Esophagus squamous epithelium (tissue), 5 donors: ENCODE measurements around the gene HPN. TPM values are rescaled to one million over a fixed set of nuclear protein-coding genes. Genes with fewer than 3 reads are reported as not detected.

Experiments
- DNase-seq: peaks from one replicate; lab custom pipeline; 2025; lab: John Stamatoyannopoulos, UW
- H3K27ac ChIP-seq, 4 donors: fragments of 200-600 bp; sonication (generic); one replicate each; pipeline ENCODE4 v1.5.1; 2016 to 2019; ENCODE audit warnings: mild to moderate bottlenecking in 1 of 4
- H3K27me3 ChIP-seq, 4 donors: fragments of 200-600 bp; sonication (generic); 1 replicate in 3 of 4; 2 replicates in 1 of 4; pipeline versions ENCODE4 v1.5.1 to v1.6.0; 2017 to 2021; ENCODE audit warnings: antibody characterized with exemption in 1 of 4
- H3K36me3 ChIP-seq, 3 donors: fragments of 200-600 bp; sonication (generic); one replicate each; pipeline ENCODE4 v1.5.1; 2016 to 2019
- H3K4me1 ChIP-seq, 3 donors: fragments of 200-600 bp; sonication (generic); one replicate each; pipeline ENCODE4 v1.5.1; 2017 to 2019
- H3K4me3 ChIP-seq, 4 donors: fragments of 200-600 bp; sonication (generic); 1 replicate in 3 of 4; 2 replicates in 1 of 4; pipeline ENCODE4 v1.5.1; 2016 to 2019; ENCODE audit warnings: mild to moderate bottlenecking in 2 of 4, moderate library complexity in 1 of 4
- H3K9me3 ChIP-seq, 3 donors: fragments of 200-600 bp; sonication (generic); one replicate each; pipeline ENCODE4 v1.5.1; 2016 to 2019
- POLR2A ChIP-seq, 4 donors: fragments of 450-650 bp; IDR thresholded peaks; one replicate each; pipeline ENCODE4 v1.6.1; 2017; ENCODE audit warnings: antibody characterized with exemption in 4 of 4, mild to moderate bottlenecking in 4 of 4, moderate library complexity in 3 of 4
- whole genome bisulfite sequencing, 2 donors: methylation state at CpG; one replicate each; pipeline ENCODE4 v1.1.5; 2018; 5-methylcytosine and 5-hydroxymethylcytosine counted together
- intact Hi-C: fragments of 100-400 bp; cut with DNase I; formaldehyde crosslinking; loops from one replicate; pipeline ENCODE4 v1.15.0; 2022
- total RNA-seq, 4 donors: library from RNA; depleted of rRNA; stranded (reverse); fragments of >200 nt; gene quantifications; one replicate each; pipeline ENCODE4 v1.1.0, GENCODE V29; 2016
- TF ChIP-seq, protein P1 (sequence below), 6 experiments: fragments of 450-650 bp in 4 of 6; fragments of 200-600 bp in 2 of 6; sonication (generic) in 2 of 6; IDR thresholded peaks; one replicate each; pipeline ENCODE4 v1.5.1; 2016 to 2019; ENCODE audit warnings: antibody characterized with exemption in 6 of 6, mild to moderate bottlenecking in 4 of 6, moderate library complexity in 4 of 6
- donor health status: DM: yes; HTN: yes; CAD: no.

HPN gene
- total RNA-seq, 4 donors from 2014 or later = 0.19 to 0.47 TPM; not detected in 2

DNA sequence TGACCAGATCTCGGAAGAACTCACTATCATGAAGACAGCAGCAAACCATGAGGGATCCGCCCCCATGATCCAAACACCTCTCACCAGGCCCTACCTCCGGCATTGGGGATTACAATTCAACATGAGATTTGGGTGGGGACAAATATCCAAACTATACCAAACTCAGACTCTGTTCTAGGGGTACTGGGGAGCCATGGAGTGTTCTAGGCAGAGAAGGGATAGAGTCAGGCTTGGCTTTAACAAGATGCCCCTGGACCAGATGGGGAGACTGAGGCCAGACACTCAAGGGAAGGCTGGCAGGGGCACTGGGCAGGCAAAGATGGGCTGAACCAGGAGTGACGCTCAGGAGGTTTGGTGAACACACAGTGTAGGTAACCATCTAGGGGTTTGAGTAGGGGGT lies 23.1 kb upstream of the HPN start:
- 93 to 96% methylated on average over 3 to 4 of the region's 4 CpGs for WGBS, 2 donors
- no peak overlapping the region for H3K27ac ChIP-seq
- TF ChIP-seq, protein P1, sequence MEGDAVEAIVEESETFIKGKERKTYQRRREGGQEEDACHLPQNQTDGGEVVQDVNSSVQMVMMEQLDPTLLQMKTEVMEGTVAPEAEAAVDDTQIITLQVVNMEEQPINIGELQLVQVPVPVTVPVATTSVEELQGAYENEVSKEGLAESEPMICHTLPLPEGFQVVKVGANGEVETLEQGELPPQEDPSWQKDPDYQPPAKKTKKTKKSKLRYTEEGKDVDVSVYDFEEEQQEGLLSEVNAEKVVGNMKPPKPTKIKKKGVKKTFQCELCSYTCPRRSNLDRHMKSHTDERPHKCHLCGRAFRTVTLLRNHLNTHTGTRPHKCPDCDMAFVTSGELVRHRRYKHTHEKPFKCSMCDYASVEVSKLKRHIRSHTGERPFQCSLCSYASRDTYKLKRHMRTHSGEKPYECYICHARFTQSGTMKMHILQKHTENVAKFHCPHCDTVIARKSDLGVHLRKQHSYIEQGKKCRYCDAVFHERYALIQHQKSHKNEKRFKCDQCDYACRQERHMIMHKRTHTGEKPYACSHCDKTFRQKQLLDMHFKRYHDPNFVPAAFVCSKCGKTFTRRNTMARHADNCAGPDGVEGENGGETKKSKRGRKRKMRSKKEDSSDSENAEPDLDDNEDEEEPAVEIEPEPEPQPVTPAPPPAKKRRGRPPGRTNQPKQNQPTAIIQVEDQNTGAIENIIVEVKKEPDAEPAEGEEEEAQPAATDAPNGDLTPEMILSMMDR (IDR thresholded peaks at IDR 0.05) = no peak
- TF ChIP-seq POLR2A (IDR thresholded peaks at IDR 0.05) = no peak
- H3K9me3 ChIP-seq = no peaks in the 10 kb centered on the region
- peaks cover 10 to 98% (median 47%) of the 10 kb centered on the region in 3 donors for H3K36me3 ChIP-seq
- H3K27me3 ChIP-seq = no peaks in the 10 kb centered on the region
- H3K4me3 ChIP-seq = no peak overlapping the region
- peaks cover 9 to 27% (median 13%) of the 10 kb centered on the region in 3 donors for H3K4me1 ChIP-seq
- intact Hi-C loops = no loop called here
- DNase-seq = no peak

- Histone ChIP-seq H3K4me3 (no peak overlapping the region), H3K36me3 (peaks cover 10 to 99% (median 47%) of the 10 kb centered on the region in 3 donors), H3K4me1 (peaks cover 2 to 19% (median 6%) of the 10 kb centered on the region in 3 donors), H3K9me3 (no peaks in the 10 kb centered on the region), H3K27ac (no peak overlapping the region), H3K27me3 (no peaks in the 10 kb centered on the region)
- WGBS, 2 donors = 43 to 100% methylated on average over 2 of the region's 22 CpGs
- intact Hi-C loops = no loop called here
- no peak for TF ChIP-seq POLR2A (IDR thresholded peaks at IDR 0.05)
- TF ChIP-seq, protein P1 (IDR thresholded peaks at IDR 0.05) = no peak
- no peak for DNase-seq
These were observed 22.4 kb upstream of the HPN start for GRCh38 chr19:35019144-35019543.

DNA sequence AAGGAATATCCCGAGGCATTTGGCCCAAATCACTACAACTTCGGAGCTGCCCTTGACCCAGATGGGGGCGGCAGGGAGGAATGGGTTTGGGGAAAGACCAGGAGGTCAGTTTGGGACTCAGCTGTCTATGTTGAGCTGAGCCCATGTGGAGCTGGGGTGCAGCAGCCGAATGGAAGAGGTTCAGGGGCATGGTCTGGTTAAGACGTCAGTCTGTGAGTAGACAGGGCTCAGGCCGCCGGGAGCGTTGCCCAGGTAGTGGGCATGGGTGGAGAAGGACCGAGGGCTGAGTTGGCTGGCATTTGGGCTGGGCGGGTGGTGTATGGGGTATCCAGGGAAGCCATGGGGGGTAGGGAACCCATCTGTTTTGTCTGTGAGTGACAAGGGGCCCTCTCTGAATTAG lies 20.5 kb upstream of the HPN start:
- TF ChIP-seq, protein P1 (IDR thresholded peaks at IDR 0.05) = no peak
- TF ChIP-seq POLR2A (IDR thresholded peaks at IDR 0.05) = no peak
- WGBS, 2 donors = 82 to 95% methylated on average over 10 of the region's 10 CpGs
- intact Hi-C loops = no loop called here
- Histone ChIP-seq H3K4me1 (peaks cover 0 to under 1% (median 0%) of the 10 kb centered on the region in 3 donors), H3K4me3 (no peak overlapping the region), H3K36me3 (peaks cover 10 to 99% (median 54%) of the 10 kb centered on the region in 3 donors), H3K9me3 (no peaks in the 10 kb centered on the region), H3K27me3 (no peaks in the 10 kb centered on the region), H3K27ac (no peak overlapping the region)
- no peak for DNase-seq

- Histone ChIP-seq H3K9me3 (no peaks in the 10 kb centered on the region), H3K36me3 (peaks cover 10 to 99% (median 52%) of the 10 kb centered on the region in 3 donors), H3K27ac (no peak overlapping the region), H3K4me1 (no peaks in the 10 kb centered on the region), H3K27me3 (no peaks in the 10 kb centered on the region), H3K4me3 (no peak overlapping the region)
- intact Hi-C loops = no loop called here
- DNase-seq = no peak
- TF ChIP-seq, protein P1 (IDR thresholded peaks at IDR 0.05) = no peak
- no peak for TF ChIP-seq POLR2A (IDR thresholded peaks at IDR 0.05)
- WGBS, 2 donors = 87 to 94% methylated on average over 11 to 12 of the region's 25 CpGs
These were observed 19.9 kb upstream of the HPN start for GRCh38 chr19:35021596-35021995.

DNA sequence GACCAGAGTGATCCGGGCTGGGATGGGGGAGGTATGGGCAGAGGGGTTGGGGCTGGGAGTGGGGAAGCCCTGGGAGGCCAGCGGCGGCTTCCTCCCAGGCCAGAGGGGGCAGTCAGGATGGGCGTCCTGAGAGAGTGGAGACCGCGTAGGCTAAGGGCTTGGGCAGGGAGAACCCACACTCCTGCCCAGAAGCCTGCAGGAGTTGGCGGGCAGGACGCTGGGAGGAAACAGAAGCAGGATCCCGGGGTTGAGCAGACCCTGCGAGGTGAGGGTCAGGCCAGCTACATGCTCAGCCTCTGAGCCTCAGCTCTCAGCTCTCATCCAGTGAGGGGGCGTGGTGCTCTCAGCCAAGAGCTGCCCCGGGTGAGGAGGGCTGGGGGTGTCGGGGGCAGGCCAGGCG lies 19.1 kb upstream of the HPN start:
- Histone ChIP-seq H3K9me3 (no peaks in the 10 kb centered on the region), H3K4me1 (no peaks in the 10 kb centered on the region), H3K36me3 (peaks cover 7 to 100% (median 52%) of the 10 kb centered on the region in 3 donors), H3K4me3 (no peak overlapping the region), H3K27ac (peak overlapping the region in 1 of 4 donors; percentile 9), H3K27me3 (no peaks in the 10 kb centered on the region)
- no peak for DNase-seq
- 73 to 82% methylated on average over 4 to 6 of the region's 14 CpGs for WGBS, 2 donors
- intact Hi-C loops = no loop called here
- TF ChIP-seq, protein P1 (IDR thresholded peaks at IDR 0.05) = no peak
- no peak for TF ChIP-seq POLR2A (IDR thresholded peaks at IDR 0.05)
